ENCODE measurements around the gene MYOF.
"Not testable (repeated sequence)": the region's sequence is repeated elsewhere in the genome, so short reads cannot be mapped to it uniquely, and the experiment has no call there.

The MYOF gene

GRCh38 chr10:93342921-93343320 lies 139.2 kb downstream of the MYOF start:
- no peak for DNase-seq

- no peak for DNase-seq
Observed at GRCh38 chr10:93342366-93342765, 139.8 kb downstream of the MYOF start.

- no peak for DNase-seq
Observed at GRCh38 chr10:93337309-93337721, 144.8 kb downstream of the MYOF start.

GRCh38 chr10:93336678-93337077 lies 145.5 kb downstream of the MYOF start:
- DNase-seq = no peak

GRCh38 chr10:93336110-93336509 lies 146.0 kb downstream of the MYOF start:
- no peak for DNase-seq

GRCh38 chr10:93334901-93335327 lies 147.2 kb downstream of the MYOF start:
- DNase-seq = no peak

- DNase-seq = no peak
Observed at GRCh38 chr10:93334181-93334580, 148.0 kb downstream of the MYOF start.

GRCh38 chr10:93333278-93333978 lies 148.7 kb downstream of the MYOF start:
- DNase-seq = no peak

GRCh38 chr10:93330824-93331223 lies 151.3 kb downstream of the MYOF start:
- DNase-seq = no peak

GRCh38 chr10:93319896-93320295 lies 162.2 kb downstream of the MYOF start:
- DNase-seq = no peak

GRCh38 chr10:93319096-93319495 lies 163.0 kb downstream of the MYOF start:
- DNase-seq = no peak

- DNase-seq = no peak
Observed at GRCh38 chr10:93315246-93315645, 166.9 kb downstream of the MYOF start.

- DNase-seq = not testable (repeated sequence)
Observed at GRCh38 chr10:93314656-93315055, 167.5 kb downstream of the MYOF start.

- no peak for DNase-seq
Observed at GRCh38 chr10:93313798-93314197, 168.3 kb downstream of the MYOF start.

GRCh38 chr10:93309062-93309461 lies 173.1 kb downstream of the MYOF start:
- no peak for DNase-seq

GRCh38 chr10:93305122-93305521 lies 177.0 kb downstream of the MYOF start:
- no peak for DNase-seq

GRCh38 chr10:93300981-93301380 lies 181.2 kb downstream of the MYOF start:
- DNase-seq = no peak

- DNase-seq = no peak
Observed at GRCh38 chr10:93300288-93300917, 181.7 kb downstream of the MYOF start.

GRCh38 chr10:93299606-93300287 lies 182.4 kb downstream of the MYOF start:
- DNase-seq = no peak

- no peak for DNase-seq
Observed at GRCh38 chr10:93299195-93299594, 182.9 kb downstream of the MYOF start.

GRCh38 chr10:93296151-93296550 lies 186.0 kb downstream of the MYOF start:
- DNase-seq = no peak

GRCh38 chr10:93293999-93294398 lies 188.1 kb downstream of the MYOF start:
- DNase-seq = no peak

GRCh38 chr10:93290661-93291354 lies 191.3 kb downstream of the MYOF start:
- no peak for DNase-seq

All from NCI-H2171 (cell line).